Amniotic epithelial cell (primary cell): ENCODE data around the gene CDH4.

Experiments
- DNase-seq: peaks from one replicate; pipeline ENCODE4 v3.0.0-alpha.2; 2010; ENCODE audit warnings: low read depth

CDH4 gene

GRCh38 chr20:61790116-61790827 is 538.2 kb downstream of the CDH4 start:
- DNase-seq, result no peak

DNA sequence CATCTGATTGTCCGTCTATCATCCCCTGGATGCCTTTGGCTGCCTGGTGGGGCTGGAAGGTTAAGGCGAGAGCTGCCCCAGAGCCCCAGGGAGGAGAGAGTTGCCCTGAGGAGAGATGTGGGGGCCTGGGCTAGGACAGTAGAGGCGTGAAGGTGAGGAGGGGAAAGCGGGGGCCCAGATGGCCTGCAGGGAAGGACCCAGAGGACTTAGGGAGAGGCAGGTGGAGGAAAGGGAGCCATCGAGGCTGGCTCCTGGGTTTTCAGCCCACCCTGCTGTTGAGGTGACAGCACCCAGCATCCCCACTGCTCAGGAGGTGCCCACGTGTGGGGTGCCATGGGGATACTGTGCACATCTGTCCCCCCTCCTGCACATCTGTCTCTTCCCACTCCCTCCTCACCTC is 539.9 kb downstream of the CDH4 start:
- no peak for DNase-seq

DNA sequence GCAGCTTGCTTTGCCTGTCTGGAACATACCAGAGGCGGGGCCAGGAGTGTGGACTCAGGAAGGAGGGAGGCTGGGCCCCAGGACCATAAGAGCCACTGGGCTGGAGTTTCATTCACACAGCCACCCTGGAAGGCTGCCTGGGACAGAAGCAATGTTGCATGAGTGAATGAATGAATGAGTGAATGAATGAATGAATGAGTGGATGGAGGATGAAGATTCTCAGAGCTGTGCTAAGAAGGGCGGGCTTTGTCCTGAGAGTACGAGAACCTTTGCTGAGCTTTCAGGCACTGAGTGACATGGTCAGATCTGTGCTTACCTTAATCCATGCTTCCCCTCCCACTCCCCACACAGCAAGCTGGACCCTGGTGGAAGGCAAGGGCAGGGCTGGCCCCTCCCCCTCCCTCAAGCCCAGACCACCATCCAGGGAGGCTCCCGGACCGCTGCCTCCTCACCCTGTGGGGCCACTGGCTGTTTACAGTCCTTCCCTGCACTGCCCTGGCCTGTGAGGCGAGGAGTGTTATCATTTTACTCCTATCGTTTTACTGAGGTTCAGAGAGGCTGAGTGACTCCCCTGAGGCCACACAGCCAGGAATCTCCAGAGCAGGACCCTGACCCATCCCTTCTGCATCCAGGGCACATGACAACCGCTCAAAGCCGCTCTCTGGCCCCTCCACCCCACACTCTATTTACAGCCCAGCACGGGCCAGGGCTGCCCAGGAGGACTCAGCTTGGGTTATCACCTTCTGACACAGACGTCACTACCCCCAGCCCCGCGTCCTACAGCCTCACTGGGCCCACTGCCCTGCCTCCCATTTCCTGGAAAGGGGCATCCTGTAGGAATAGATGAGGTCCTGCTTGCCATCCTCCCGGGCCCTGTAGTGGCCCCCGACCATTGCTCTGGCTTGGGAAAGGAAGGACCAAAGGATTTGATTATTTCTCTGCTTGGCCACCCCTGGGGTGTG is 543.9 kb downstream of the CDH4 start:
- no peak for DNase-seq

DNA sequence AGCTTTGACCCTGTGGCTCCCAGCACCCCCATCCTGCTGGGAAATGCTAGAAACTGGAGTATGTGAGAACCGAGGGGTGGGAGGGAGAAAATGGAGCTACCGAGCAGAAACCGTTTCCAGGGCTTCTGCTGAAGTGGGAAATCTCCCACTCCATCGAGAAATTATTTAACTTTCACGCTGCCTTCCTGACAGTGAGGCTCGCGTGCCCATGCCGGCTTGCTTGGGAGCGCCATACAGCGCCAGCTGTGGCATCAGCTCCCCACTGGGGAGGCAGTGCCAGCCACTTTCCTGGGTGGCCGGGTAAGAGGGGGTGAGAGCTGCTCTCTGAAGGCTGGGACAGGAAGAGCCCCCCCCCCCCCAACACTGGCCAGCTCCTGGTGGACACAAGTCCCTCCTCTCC is 544.7 kb downstream of the CDH4 start:
- DNase-seq, result no peak

DNA sequence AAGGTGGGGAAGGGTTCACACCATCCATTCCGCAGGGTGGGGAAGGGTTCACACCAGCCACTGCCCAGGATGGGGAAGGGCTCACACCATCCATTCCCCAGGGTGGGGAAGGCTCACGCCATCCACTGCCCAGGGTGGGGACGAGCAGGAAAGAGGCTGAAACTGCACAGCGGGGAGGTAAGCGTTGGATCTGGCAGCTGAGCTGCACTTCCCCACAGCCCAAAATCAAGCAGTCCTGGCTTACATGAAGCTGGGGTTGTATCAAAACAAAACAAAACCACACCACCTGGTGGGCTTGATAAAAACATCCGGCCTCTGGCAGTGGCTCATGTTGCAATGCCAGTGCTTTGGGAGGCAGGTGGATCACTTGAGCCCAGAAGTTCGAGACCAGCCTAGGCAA is 545.1 kb downstream of the CDH4 start:
- no peak for DNase-seq

DNA sequence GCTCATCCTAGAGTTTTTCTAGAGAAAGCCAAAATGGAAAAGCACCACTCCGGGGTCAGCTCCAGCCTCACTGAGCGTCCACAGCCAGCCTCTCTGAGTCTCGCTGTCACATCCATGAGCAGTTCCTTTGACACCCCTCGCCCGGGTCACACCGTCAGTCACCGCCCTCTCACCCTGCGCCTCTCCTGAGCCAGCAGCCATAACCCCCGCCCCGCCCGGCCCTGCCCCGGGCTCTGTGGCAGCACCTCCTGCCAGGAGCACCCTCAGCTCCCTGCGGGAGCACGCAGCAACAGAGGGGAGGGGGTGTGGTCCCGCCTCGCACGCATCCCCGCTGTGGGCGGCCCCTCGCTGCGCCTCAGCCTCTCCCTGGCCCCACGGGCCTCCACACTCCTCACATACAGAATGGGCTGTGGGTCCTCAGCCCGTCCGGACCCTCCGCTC is 545.9 kb downstream of the CDH4 start:
- no peak for DNase-seq

DNA sequence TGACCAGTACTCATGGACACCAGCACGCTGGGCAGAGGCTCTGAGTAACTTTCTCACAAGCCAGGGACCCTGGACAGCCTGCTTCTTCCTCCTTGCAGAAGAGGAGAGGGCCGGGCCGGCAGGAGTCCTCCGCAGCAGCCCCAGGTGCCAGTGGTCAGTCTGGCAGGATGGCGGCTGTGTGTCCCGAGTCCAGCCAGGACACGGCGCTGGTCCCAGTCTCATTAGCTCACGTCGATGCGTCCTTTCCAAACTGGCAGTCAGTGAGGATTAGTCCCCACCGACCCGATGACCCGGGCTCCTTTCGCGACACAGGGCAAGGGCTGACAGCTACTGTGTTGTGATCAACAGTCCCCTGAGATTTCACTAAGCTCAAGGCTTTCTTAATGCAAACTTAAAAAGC is 546.6 kb downstream of the CDH4 start:
- no peak for DNase-seq

DNA sequence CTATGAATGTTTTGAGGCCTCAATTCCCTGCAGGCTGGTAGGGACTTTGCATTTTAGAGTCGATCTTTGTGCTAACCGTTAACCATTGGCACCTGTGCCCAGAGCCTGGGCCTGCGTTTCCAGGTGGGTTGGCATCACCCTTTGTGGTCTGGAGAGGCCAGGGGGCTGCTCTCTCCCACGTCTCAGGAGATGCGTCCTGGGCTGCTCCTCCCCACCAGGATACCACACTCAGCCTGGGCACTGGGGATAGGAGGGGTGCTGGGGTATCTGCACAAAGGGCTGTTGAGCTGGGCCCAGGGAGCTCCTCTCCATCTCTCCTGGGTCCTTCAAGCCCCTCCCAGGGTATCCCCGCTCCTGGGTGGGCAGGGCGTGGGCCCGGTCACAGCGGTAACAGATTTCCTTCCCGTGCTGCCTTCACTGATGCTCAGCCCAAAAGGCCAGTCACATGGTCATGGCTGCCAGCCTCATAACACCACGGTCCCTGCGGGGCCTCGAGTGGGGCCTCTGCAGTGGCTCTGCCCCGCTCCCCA is 547.4 kb downstream of the CDH4 start:
- DNase-seq, result no peak

- no peak for DNase-seq
These were observed 547.9 kb downstream of the CDH4 start for GRCh38 chr20:61799928-61800327.

DNA sequence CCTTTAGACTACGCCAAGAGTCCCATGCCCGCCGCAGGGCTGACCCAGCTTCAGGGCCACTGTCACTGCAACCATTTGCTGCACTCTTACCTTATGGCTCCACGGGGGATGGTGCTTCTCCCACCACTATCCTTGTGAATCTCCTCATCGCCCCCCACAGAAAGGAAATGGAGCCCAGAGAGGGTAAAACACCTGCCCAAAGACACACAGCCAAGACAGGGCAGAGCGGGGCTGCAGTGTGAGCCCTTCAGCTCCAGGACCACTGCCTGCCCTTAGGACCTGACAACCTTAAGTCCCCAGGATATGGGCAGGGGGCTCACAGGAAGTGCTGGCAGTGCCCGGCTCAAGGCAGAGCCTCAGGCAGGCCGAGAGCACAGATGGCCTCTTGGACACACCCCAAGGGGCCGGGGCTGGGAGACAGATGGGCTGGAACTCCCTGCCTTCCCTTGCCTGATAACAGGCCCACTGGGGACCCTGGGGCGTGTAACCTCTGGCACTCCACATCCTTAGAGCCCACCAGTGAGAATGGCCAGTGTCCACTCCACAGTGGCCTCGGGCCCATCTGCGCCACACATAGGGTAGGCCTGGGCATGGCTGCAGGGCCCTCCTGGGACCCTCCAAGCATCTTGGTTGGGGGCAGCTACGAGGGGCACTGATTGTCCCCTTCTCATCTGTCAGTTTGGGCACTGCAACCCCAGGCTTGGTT is 548.5 kb downstream of the CDH4 start:
- DNase-seq, result no peak

DNA sequence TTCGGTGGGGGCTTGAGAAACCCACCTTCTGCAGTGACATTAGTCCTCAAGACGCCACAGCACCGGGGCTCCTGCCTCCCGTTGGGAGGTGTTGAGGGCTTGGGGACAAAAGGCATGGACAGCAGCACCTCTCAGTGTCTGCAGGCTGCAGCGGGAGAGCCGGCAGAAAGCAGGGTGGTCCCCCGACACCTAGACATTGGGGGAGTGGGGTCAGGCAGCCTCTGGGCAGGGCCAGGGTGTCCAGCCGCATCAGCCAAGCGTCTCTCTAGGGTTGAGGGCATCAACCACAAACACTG is 549.0 kb downstream of the CDH4 start:
- no peak for DNase-seq

GRCh38 chr20:61801428-61801827 is 549.4 kb downstream of the CDH4 start:
- DNase-seq, result no peak

GRCh38 chr20:61801857-61802442 is 549.9 kb downstream of the CDH4 start:
- no peak for DNase-seq

DNA sequence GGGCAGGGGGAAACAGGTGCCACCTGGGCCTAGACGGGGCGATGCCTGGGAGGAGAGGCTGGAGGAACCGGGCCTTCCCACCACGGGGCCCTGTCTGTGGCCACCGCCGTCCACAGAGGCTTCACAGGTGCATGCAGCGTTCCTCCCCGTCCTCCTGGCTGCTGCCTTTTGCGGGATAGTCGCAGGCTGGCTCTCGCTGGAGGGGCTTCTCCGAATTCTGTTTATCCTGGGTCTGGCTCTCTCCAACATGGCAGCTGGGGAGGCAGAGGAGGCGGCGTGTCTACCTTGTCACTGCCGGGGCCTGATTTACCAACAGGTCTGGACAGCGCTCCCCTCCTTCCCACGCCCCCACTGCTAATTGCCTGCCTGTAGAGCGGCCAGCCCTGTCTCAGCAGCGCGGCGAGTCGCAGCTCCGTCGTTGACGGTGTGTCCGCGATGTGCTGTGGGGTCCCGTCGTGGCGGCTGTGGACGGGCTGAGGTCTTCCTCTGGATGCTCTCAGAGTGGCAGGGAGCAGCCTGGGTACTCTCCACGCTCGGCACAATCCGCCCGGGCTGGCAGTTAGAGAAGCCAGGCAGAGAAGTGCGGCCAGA is 550.8 kb downstream of the CDH4 start:
- no peak for DNase-seq

DNA sequence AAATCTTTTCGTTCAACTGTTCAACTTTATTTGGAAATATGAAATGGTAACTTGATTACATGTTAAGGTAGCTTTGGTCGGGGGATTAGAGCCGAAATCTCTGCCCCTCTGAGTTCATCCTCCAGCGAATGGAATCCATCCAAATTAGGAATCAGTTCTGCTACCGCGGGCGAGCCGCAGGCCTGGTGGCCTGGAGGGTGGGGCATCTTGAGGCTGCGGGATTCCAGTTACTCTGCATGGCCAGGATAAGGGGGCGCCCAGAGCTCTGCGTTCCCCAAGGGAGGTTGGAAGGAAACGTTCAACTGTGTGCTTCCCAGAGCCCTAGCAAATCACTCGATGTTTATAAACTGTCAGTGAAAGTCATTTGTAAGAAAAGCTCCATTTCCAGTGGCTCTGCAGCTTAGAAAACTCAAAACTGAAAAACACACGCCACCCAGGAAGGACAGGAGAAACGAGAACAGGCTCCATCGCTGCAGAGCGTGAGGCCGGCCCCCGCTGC is 551.4 kb downstream of the CDH4 start:
- peak; percentile 7 for DNase-seq

GRCh38 chr20:61803915-61804751 is 552.1 kb downstream of the CDH4 start:
- no peak for DNase-seq

- no peak for DNase-seq
These were observed 552.8 kb downstream of the CDH4 start for GRCh38 chr20:61804752-61805295.

- no peak for DNase-seq
These were observed 553.3 kb downstream of the CDH4 start for GRCh38 chr20:61805365-61805764.

GRCh38 chr20:61805781-61806180 is 553.7 kb downstream of the CDH4 start:
- no peak for DNase-seq

- DNase-seq, result no peak
These were observed 554.3 kb downstream of the CDH4 start for GRCh38 chr20:61806314-61806713.
